K562 (cell line): ENCODE measurements around the gene BLOC1S3. TPM values are rescaled to one million over a fixed set of nuclear protein-coding genes. Genes with fewer than 3 reads are reported as not detected.

Experiments used
- ATAC-seq: fragments of 200-7000 bp; cut with Tn5 transposase; 3 replicates; pipeline ENCODE4 v1.9.1; 2020; ENCODE audit warnings: moderate library complexity
- BruUV-seq: library from RNA; stranded (reverse); fragments of 400-500 nt; replicated peaks from 2 replicates; lab custom pipeline; 2021; lab: Mats Ljungman, UMichigan
- CTCF ChIA-PET: fragments of 300-600 bp; formaldehyde crosslinking; extraction: SDS; loops from one replicate; lab custom pipeline; 2021; ENCODE audit warnings: low intra/inter-chr PET ratio; lab: Yijun Ruan, JAX
- POLR2A ChIA-PET: fragments of 300-600, 350-650 bp; sonication (Branson Sonifier 250); formaldehyde crosslinking; extraction: SDS; loops from one replicate; lab custom pipeline; 2021; ENCODE audit warnings: antibody characterized with exemption, inconsistent platforms; lab: Yijun Ruan, JAX
- DNase-seq, 4 experiments: peaks; one replicate each; pipeline versions ENCODE4 v3.0.0 to v3.0.0-alpha.2; 2011 to 2018; ENCODE audit warnings: low spot score in 3 of 4, mixed read lengths in 3 of 4; ENCODE audit errors: extremely low read depth in 1 of 4
- FAIRE-seq: peaks from 2 replicates; lab custom pipeline; 2011; peaks lifted over from hg19 to GRCh38; lab: Jason Lieb, UNC
- H2AFZ ChIP-seq: 2 replicates; pipeline ENCODE4 v1.6.0; 2011; ENCODE audit warnings: low read depth, low read length, control low read depth, inconsistent platforms
- H3K27ac ChIP-seq: fragments of 200-600 bp; 3 replicates; pipeline ENCODE4 v1.8.0; 2011; ENCODE audit warnings: low read depth, mild to moderate bottlenecking, control low read depth, inconsistent platforms, low read length, moderate library complexity, mixed read lengths; ENCODE audit errors: extremely low read depth
- H3K27me3 ChIP-seq, 2 experiments: fragments of 300-600 bp in 1 of 2; 2 replicates in 1 of 2; 3 replicates in 1 of 2; pipeline versions ENCODE4 v1.6.0 to v1.8.0; 2011; ENCODE audit warnings: inconsistent platforms in 2 of 2, low read length in 2 of 2, mild to moderate bottlenecking in 1 of 2, mixed read lengths in 1 of 2, moderate library complexity in 1 of 2; ENCODE audit not compliant: control insufficient read depth in 2 of 2, insufficient read depth in 2 of 2
- H3K36me3 ChIP-seq: fragments of 300-600 bp; 3 replicates; pipeline ENCODE4 v1.8.0; 2011; ENCODE audit warnings: mild to moderate bottlenecking, low read length, inconsistent platforms; ENCODE audit not compliant: control insufficient read depth, insufficient read depth
- H3K4me1 ChIP-seq, 2 experiments: fragments of 200-600 bp in 1 of 2; replicated peaks in 1 of 2; 2 replicates in 1 of 2; 3 replicates in 1 of 2; pipeline versions ENCODE4 v1.5.1 to v1.8.0; 2011; ENCODE audit warnings: inconsistent platforms in 2 of 2, low read length in 2 of 2, mild to moderate bottlenecking in 1 of 2, mixed read lengths in 1 of 2, moderate library complexity in 1 of 2; ENCODE audit not compliant: control insufficient read depth in 2 of 2, insufficient read depth in 2 of 2
- H3K4me2 ChIP-seq: 2 replicates; pipeline ENCODE4 v1.6.1; 2011; ENCODE audit warnings: low read length, control low read depth, inconsistent platforms, mixed read lengths; ENCODE audit not compliant: insufficient read depth
- H3K4me3 ChIP-seq: fragments of 200-600 bp; sonication (generic), shearing (Covaris generic); 2 replicates; pipeline ENCODE4 v1.5.1; 2016; ENCODE audit warnings: control low read depth, inconsistent platforms
- H3K79me2 ChIP-seq: fragments of 200-600 bp; 3 replicates; pipeline ENCODE4 v1.8.0; 2011; ENCODE audit warnings: low read length, inconsistent platforms; ENCODE audit not compliant: control insufficient read depth, insufficient read depth
- H3K9ac ChIP-seq, 2 experiments: 2 replicates each; pipeline versions ENCODE4 v1.6.0 to v1.6.1; 2011; ENCODE audit warnings: low read depth in 2 of 2, low read length in 2 of 2, control low read depth in 1 of 2, inconsistent platforms in 1 of 2, mild to moderate bottlenecking in 1 of 2, mixed read lengths in 1 of 2; ENCODE audit not compliant: insufficient read depth in 1 of 2
- H3K9me1 ChIP-seq: one replicate; pipeline ENCODE4 v1.6.0; 2011; ENCODE audit warnings: inconsistent platforms, mild to moderate bottlenecking, low read length, moderate library complexity; ENCODE audit not compliant: control insufficient read depth, insufficient read depth
- H3K9me3 ChIP-seq: replicated peaks from 2 replicates; pipeline ENCODE4 v1.5.1; 2011; ENCODE audit warnings: low read depth, low read length, inconsistent platforms; ENCODE audit not compliant: control insufficient read depth, insufficient read depth
- H4K20me1 ChIP-seq: replicated peaks from 2 replicates; pipeline ENCODE4 v1.6.1; 2011; ENCODE audit warnings: low read length, inconsistent platforms, mixed read lengths; ENCODE audit not compliant: control insufficient read depth, insufficient read depth
- CC2D1A ChIP-seq: fragments of 450-650 bp; IDR thresholded peaks from 2 replicates; pipeline ENCODE4 v1.6.1; 2017; ENCODE audit warnings: mild to moderate bottlenecking
- E2F3 ChIP-seq: fragments of 250-450 bp; sonication (Bioruptor Pico); IDR thresholded peaks from 2 replicates; pipeline ENCODE4 v1.4.0; 2020; ENCODE audit warnings: mild to moderate bottlenecking
- FOXJ2 ChIP-seq: fragments of 200-800 bp; sonication (Bioruptor generic); IDR thresholded peaks from 2 replicates; pipeline ENCODE4 v1.6.1; 2016; ENCODE audit warnings: missing genetic modification characterization, missing compliant biosample characterization
- HSF4 ChIP-seq: fragments of 250-450 bp; sonication (Bioruptor Pico); IDR thresholded peaks from 2 replicates; pipeline ENCODE4 v2.1.2; 2022; ENCODE audit warnings: mild to moderate bottlenecking, moderate library complexity, borderline replicate concordance
- NR4A1 ChIP-seq, 2 experiments: fragments of 250-450 bp in 1 of 2; fragments of 450-650 bp in 1 of 2; sonication (Bioruptor Pico) in 1 of 2; IDR thresholded peaks; 2 replicates each; pipeline versions ENCODE4 v1.4.0 to v1.6.1; 2016 to 2020; ENCODE audit warnings: mild to moderate bottlenecking in 2 of 2, missing compliant biosample characterization in 1 of 2, missing genetic modification characterization in 1 of 2, moderate library complexity in 1 of 2
- PCBP2 ChIP-seq: fragments of 200-400 bp; formaldehyde crosslinking; IDR thresholded peaks from 2 replicates; pipeline ENCODE4 v1.6.1; 2018; ENCODE audit warnings: low read length, low read depth, mild to moderate bottlenecking, moderate library complexity; ENCODE audit not compliant: poor library complexity, severe bottlenecking
- PHB2 ChIP-seq: fragments of 450-650 bp; IDR thresholded peaks from 2 replicates; pipeline ENCODE4 v1.6.1; 2017; ENCODE audit warnings: low read depth
- PTBP1 ChIP-seq: fragments of 200-400 bp; formaldehyde crosslinking; IDR thresholded peaks from 2 replicates; pipeline ENCODE4 v1.6.1; 2017; ENCODE audit warnings: low read depth, low read length
- SAFB ChIP-seq: fragments of 200-400 bp; formaldehyde crosslinking; IDR thresholded peaks from 2 replicates; pipeline ENCODE4 v1.6.1; 2017; ENCODE audit warnings: low read depth, low read length, borderline replicate concordance
- SMAD2 ChIP-seq: fragments of 150-350 bp; IDR thresholded peaks from 2 replicates; pipeline ENCODE4 v1.6.1; 2014; ENCODE audit warnings: low read depth, mild to moderate bottlenecking, low read length
- ZBTB12 ChIP-seq: fragments of 250-450 bp; sonication (Bioruptor Pico); IDR thresholded peaks from 2 replicates; pipeline ENCODE4 v1.4.0; 2020
- ZBTB43 ChIP-seq: sonication (generic); formaldehyde crosslinking; IDR thresholded peaks from 2 replicates; pipeline ENCODE4 v1.8.0; 2023; ENCODE audit warnings: mild to moderate bottlenecking, missing genetic modification reagents
- ZC3H4 ChIP-seq: sonication (generic); formaldehyde crosslinking; IDR thresholded peaks from 2 replicates; pipeline ENCODE4 v1.9.0; 2021; ENCODE audit warnings: missing genetic modification reagents, borderline replicate concordance
- ZNF445 ChIP-seq: fragments of 250-450 bp; sonication (Bioruptor Pico); IDR thresholded peaks from 2 replicates; pipeline ENCODE4 v1.4.0; 2020; ENCODE audit warnings: low read depth, mild to moderate bottlenecking, moderate library complexity
- WGBS: fragments of 100-300 bp; shearing (Covaris generic); methylation state at CpG from one replicate; pipeline ENCODE4 v1.1.6; 2016; ENCODE audit warnings: low coverage, mixed read lengths; ENCODE audit not compliant: insufficient coverage; ENCODE audit errors: missing lambda C conversion rate; 5-methylcytosine and 5-hydroxymethylcytosine counted together
- in situ Hi-C: fragments of 300-500 bp; cut with MboI; formaldehyde crosslinking; loops from 4 replicates; pipeline ENCODE4 v1.15.0; 2018; ENCODE audit warnings: inconsistent platforms, mixed read lengths
- intact Hi-C: fragments of 100-400 bp; cut with micrococcal nuclease; formaldehyde crosslinking; loops from 2 replicates; pipeline ENCODE4 v1.14.2; 2022
- polyA plus RNA-seq, 8 experiments: library from polyadenylated mRNA; depleted of rRNA in 4 of 8; stranded (reverse) in 5 of 8; unstranded in 3 of 8; fragments of >200 nt; fragmentation: Nextera tagmentation in 2 of 8; fragmentation: Illumina TruSeq in 1 of 8; extraction: Ambion mirVana in 2 of 8; extraction: Trizol in 1 of 8; gene quantifications; 2 replicates each; pipeline versions ENCODE4 v1.2.1 to v1.2.3, GENCODE V29; 2011 to 2014; ENCODE audit warnings: inconsistent platforms in 1 of 8, missing spikeins in 1 of 8
- total RNA-seq, 7 experiments: library from RNA; depleted of rRNA in 6 of 7; stranded (reverse); fragments of >200 nt in 6 of 7; fragmentation: Illumina TruSeq in 2 of 7; extraction: Trizol in 2 of 7; gene quantifications; 2 replicates each; pipeline versions ENCODE4 v1.2.1 to v1.2.3, GENCODE V29; 2011 to 2021; ENCODE audit warnings: low replicate concordance in 1 of 7
- TF ChIP-seq, protein P1 (sequence below), 2 experiments: fragments of 450-650 bp; IDR thresholded peaks; 2 replicates each; pipeline ENCODE4 v1.6.1; 2018; ENCODE audit warnings: mild to moderate bottlenecking in 2 of 2, low read depth in 1 of 2; ENCODE audit not compliant: partially characterized antibody in 2 of 2

The BLOC1S3 gene
- total and polyA plus RNA-seq, 9 of the 15 experiments (the other 6 are each of a cell fraction or from before 2014, with no cell fraction given), result 3.9 to 20.2 (median 10.4) TPM

GRCh38 chr19:45142016-45142725 is 36.4 kb upstream of the BLOC1S3 start:
- CTCF ChIA-PET, result no interaction called here
- H3K9me3 ChIP-seq, result no peaks in the 10 kb centered on the region
- in situ Hi-C loops, result no loop called here
- TF ChIP-seq, protein P1, sequence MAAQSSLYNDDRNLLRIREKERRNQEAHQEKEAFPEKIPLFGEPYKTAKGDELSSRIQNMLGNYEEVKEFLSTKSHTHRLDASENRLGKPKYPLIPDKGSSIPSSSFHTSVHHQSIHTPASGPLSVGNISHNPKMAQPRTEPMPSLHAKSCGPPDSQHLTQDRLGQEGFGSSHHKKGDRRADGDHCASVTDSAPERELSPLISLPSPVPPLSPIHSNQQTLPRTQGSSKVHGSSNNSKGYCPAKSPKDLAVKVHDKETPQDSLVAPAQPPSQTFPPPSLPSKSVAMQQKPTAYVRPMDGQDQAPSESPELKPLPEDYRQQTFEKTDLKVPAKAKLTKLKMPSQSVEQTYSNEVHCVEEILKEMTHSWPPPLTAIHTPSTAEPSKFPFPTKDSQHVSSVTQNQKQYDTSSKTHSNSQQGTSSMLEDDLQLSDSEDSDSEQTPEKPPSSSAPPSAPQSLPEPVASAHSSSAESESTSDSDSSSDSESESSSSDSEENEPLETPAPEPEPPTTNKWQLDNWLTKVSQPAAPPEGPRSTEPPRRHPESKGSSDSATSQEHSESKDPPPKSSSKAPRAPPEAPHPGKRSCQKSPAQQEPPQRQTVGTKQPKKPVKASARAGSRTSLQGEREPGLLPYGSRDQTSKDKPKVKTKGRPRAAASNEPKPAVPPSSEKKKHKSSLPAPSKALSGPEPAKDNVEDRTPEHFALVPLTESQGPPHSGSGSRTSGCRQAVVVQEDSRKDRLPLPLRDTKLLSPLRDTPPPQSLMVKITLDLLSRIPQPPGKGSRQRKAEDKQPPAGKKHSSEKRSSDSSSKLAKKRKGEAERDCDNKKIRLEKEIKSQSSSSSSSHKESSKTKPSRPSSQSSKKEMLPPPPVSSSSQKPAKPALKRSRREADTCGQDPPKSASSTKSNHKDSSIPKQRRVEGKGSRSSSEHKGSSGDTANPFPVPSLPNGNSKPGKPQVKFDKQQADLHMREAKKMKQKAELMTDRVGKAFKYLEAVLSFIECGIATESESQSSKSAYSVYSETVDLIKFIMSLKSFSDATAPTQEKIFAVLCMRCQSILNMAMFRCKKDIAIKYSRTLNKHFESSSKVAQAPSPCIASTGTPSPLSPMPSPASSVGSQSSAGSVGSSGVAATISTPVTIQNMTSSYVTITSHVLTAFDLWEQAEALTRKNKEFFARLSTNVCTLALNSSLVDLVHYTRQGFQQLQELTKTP (IDR thresholded peaks at IDR 0.05; ENCODE audit: low read depth in 1 of 2, partially characterized antibody in 2 of 2), result no peak
- TF ChIP-seq PHB2 (no peak), ZC3H4 (CRISPR knock-in tag) (no peak), NR4A1 (CRISPR knock-in tag; IDR thresholded peaks at IDR 0.05) (no peak), NR4A1 (tag; IDR thresholded peaks at IDR 0.05) (no peak), CC2D1A (no peak), E2F3 (CRISPR knock-in tag) (no peak), PTBP1 (no peak), SMAD2 (no peak), ZBTB12 (no peak), ZNF445 (CRISPR knock-in tag) (no peak), FOXJ2 (tag) (no peak), PCBP2 (no peak), ZBTB43 (no peak), SAFB (no peak), HSF4 (CRISPR knock-in tag) (no peak)

More at GRCh38 chr19:45142016-45142725, 36.4 kb upstream of the BLOC1S3 start:
- no TSS peak for BruUV-seq
- intact Hi-C loops, result no loop called here
- Histone ChIP-seq H3K36me3 (peaks cover 54% of the 10 kb centered on the region; the same call in 1 of the 3 replicates), H3K4me2 (no peak overlapping the region), H3K4me3 (no peak overlapping the region), H3K9ac (no peak overlapping the region; a peak in 1 of 4 replicates), H3K9me1 (no peaks in the 10 kb centered on the region), H4K20me1 (peaks cover 3% of the 10 kb centered on the region; the same call in 1 of the 2 replicates), H3K27ac (no peak overlapping the region), H3K4me1 (peaks cover 0 to 63% of the 10 kb centered on the region in 2 experiments; a peak in 2 of 5 replicates), H3K79me2 (peaks cover 10% of the 10 kb centered on the region; the same call in 1 of the 3 replicates), H3K27me3 (no peaks in the 10 kb centered on the region), H2AFZ (no peak overlapping the region)
- FAIRE-seq (no peak), ATAC-seq (no peak), DNase-seq (no peak)
- 98% methylated on average over 18 of the region's 33 CpGs for WGBS
- POLR2A ChIA-PET, result interaction anchor here (0.8 to 1.1 kb wide), 2 partner anchors 15 to 19 kb away, joined by 3 to 4 read pairs; partner anchors contain the start of gene NKPD1
